Ovary (tissue), 9 donors: ENCODE measurements around the gene PDS5A. TPM values are rescaled to one million over a fixed set of nuclear protein-coding genes. Genes with fewer than 3 reads are reported as not detected.
"Not testable (repeated sequence)": the region's sequence is repeated elsewhere in the genome, so short reads cannot be mapped to it uniquely, and the experiment has no call there.

ENCODE experiments used
- DNase-seq, 5 donors: peaks; one replicate each; pipeline ENCODE4 v3.0.0-alpha.2; 2019 to 2020
- H3K27ac ChIP-seq, 2 donors: fragments of 200-600 bp; one replicate each; pipeline versions ENCODE4 v1.5.1 to v1.8.0; 2019 to 2022
- H3K27me3 ChIP-seq: fragments of 200-600 bp; one replicate; pipeline ENCODE4 v1.8.0; 2022
- H3K36me3 ChIP-seq: fragments of 200-600 bp; sonication (generic); one replicate; pipeline ENCODE4 v1.5.1; 2019
- H3K4me1 ChIP-seq: one replicate; pipeline ENCODE4 v1.8.1; 2013; ENCODE audit warnings: mild to moderate bottlenecking, moderate library complexity; ENCODE audit not compliant: insufficient read depth
- H3K4me3 ChIP-seq: fragments of 200-600 bp; sonication (generic); one replicate; pipeline ENCODE4 v1.5.1; 2017
- H3K9me3 ChIP-seq, 2 donors: fragments of 200-600 bp in 1 of 2; sonication (generic) in 1 of 2; one replicate each; pipeline versions ENCODE4 v1.5.1 to v1.8.1; 2013 to 2019; ENCODE audit warnings: mild to moderate bottlenecking in 1 of 2, moderate library complexity in 1 of 2
- CTCF ChIP-seq, 3 donors: fragments of 450-650 bp in 2 of 3; fragments of 200-600 bp in 1 of 3; IDR thresholded peaks; one replicate each; pipeline versions ENCODE4 v1.5.1 to v1.8.0; 2016 to 2022; ENCODE audit warnings: antibody characterized with exemption in 3 of 3, mild to moderate bottlenecking in 1 of 3
- EP300 ChIP-seq: sonication (generic); formaldehyde crosslinking; IDR thresholded peaks from one replicate; pipeline ENCODE4 v1.6.1; 2017; ENCODE audit warnings: antibody characterized with exemption
- POLR2A ChIP-seq: fragments of 450-650 bp; IDR thresholded peaks from one replicate; pipeline ENCODE4 v1.6.1; 2017; ENCODE audit warnings: antibody characterized with exemption, mild to moderate bottlenecking, moderate library complexity
- WGBS, 3 donors: extraction: QIAGEN DNeasy Blood & Tissue Kit in 1 of 3; methylation state at CpG; one replicate each; pipeline versions ENCODE4 v1.1.5 to v1.1.7; 2013 to 2017; 5-methylcytosine and 5-hydroxymethylcytosine counted together
- intact Hi-C, 4 donors: fragments of 100-400 bp; cut with DNase I; formaldehyde crosslinking; loops; one replicate each; pipeline versions ENCODE4 v1.11.0 to v1.15.1; 2022 to 2023
- polyA plus RNA-seq, 2 donors: library from polyadenylated mRNA; stranded (reverse); fragments of 200-250 nt in 1 of 2; fragments of 350-450 nt in 1 of 2; fragmentation: Illumina TruSeq in 1 of 2; extraction: RNeasy Lipid Tissue Mini Kit (QIAGEN cat#74804) in 1 of 2; gene quantifications; one replicate each; pipeline ENCODE4 v1.2.3, GENCODE V29; 2013 to 2014
- total RNA-seq, 7 donors: library from RNA; depleted of rRNA in 2 of 7; stranded (reverse); fragments of >200 nt in 2 of 7; fragmentation: NEBNext Ultra II Directional in 3 of 7; extraction: Animal tissue kit (Norgen Biotek cat#: 25700) in 3 of 7; gene quantifications; one replicate each; pipeline versions ENCODE4 v1.1.0 to v1.2.4, GENCODE V29; 2016 to 2023
- donor health status: DM: no; HTN: no; CAD: no; lungs with moderate emphysema.
- donor health status: DM: no; HTN: no; CAD: no.
- donor health status: Bipolar disorder and iron deficiency.
- donor health status: DM: yes; HTN: yes; CAD: no.
- donor health status: DM: no; HTN: no; CAD: no.
- donor health status: DM: yes; HTN: yes; CAD: no.

The PDS5A gene
- total and polyA plus RNA-seq, 9 donors: 20.9 to 68.8 (median 60.4) TPM

- H3K9me3 ChIP-seq: no peaks in the 10 kb centered on the region
- no peak overlapping the region for H3K4me3 ChIP-seq
- H3K27ac ChIP-seq: no peak overlapping the region
- no peaks in the 10 kb centered on the region for H3K27me3 ChIP-seq
- peaks cover 5% of the 10 kb centered on the region for H3K4me1 ChIP-seq
- intact Hi-C loops: no loop called here
- TF ChIP-seq CTCF (IDR thresholded peaks at IDR 0.05) (no peak), POLR2A (no peak), EP300 (no peak)
- no peaks in the 10 kb centered on the region for H3K36me3 ChIP-seq
- WGBS, 3 donors: 74 to 84% (median 84%) methylated on average over 2 of the region's 2 CpGs
- DNase-seq: no peak
Observed at GRCh38 chr4:39947963-39948362, 29.7 kb downstream of the PDS5A start.

- WGBS, 3 donors: 29 to 38% (median 35%) methylated on average over 1 of the region's 1 CpG
Observed at GRCh38 chr4:39947417-39947816, 30.3 kb downstream of the PDS5A start.

GRCh38 chr4:39944245-39944644 is 33.5 kb downstream of the PDS5A start:
- H3K4me3 ChIP-seq, H3K4me1 ChIP-seq, H3K36me3 ChIP-seq, intact Hi-C loops, H3K27me3 ChIP-seq, H3K9me3 ChIP-seq, H3K27ac ChIP-seq, DNase-seq: not testable (repeated sequence)
- WGBS, 3 donors: 95 to 96% (median 95%) methylated on average over 10 of the region's 10 CpGs

More at GRCh38 chr4:39947417-39947816, 30.3 kb downstream of the PDS5A start:
- H3K27me3 ChIP-seq: no peaks in the 10 kb centered on the region
- H3K4me3 ChIP-seq: no peak overlapping the region
- no peak overlapping the region for H3K27ac ChIP-seq
- no peak for DNase-seq
- H3K9me3 ChIP-seq: no peaks in the 10 kb centered on the region
- peaks cover 2% of the 10 kb centered on the region for H3K4me1 ChIP-seq
- intact Hi-C loops: no loop called here
- TF ChIP-seq CTCF (IDR thresholded peaks at IDR 0.05) (no peak), POLR2A (no peak), EP300 (no peak)
- no peaks in the 10 kb centered on the region for H3K36me3 ChIP-seq

GRCh38 chr4:39942507-39942906 is 35.2 kb downstream of the PDS5A start:
- no peak overlapping the region for H3K27ac ChIP-seq
- H3K4me1 ChIP-seq: peaks cover 5% of the 10 kb centered on the region
- H3K27me3 ChIP-seq: no peaks in the 10 kb centered on the region
- H3K9me3 ChIP-seq: no peaks in the 10 kb centered on the region
- intact Hi-C loops: no loop called here
- H3K36me3 ChIP-seq: no peaks in the 10 kb centered on the region
- DNase-seq: no peak
- 74 to 81% (median 79%) methylated on average over 9 of the region's 9 CpGs for WGBS, 3 donors
- H3K4me3 ChIP-seq: no peak overlapping the region
- TF ChIP-seq POLR2A (no peak), EP300 (no peak), CTCF (IDR thresholded peaks at IDR 0.05) (no peak)

GRCh38 chr4:39941682-39942217 is 36.0 kb downstream of the PDS5A start:
- intact Hi-C loops: no loop called here
- H3K27ac ChIP-seq: no peak overlapping the region
- peaks cover 5% of the 10 kb centered on the region for H3K4me1 ChIP-seq
- WGBS, 3 donors: 81 to 91% (median 88%) methylated on average over 2 of the region's 2 CpGs
- H3K36me3 ChIP-seq: no peaks in the 10 kb centered on the region
- no peaks in the 10 kb centered on the region for H3K9me3 ChIP-seq
- no peaks in the 10 kb centered on the region for H3K27me3 ChIP-seq
- no peak for TF ChIP-seq POLR2A
- no peak for TF ChIP-seq EP300
- no peak for TF ChIP-seq CTCF (IDR thresholded peaks at IDR 0.05)
- DNase-seq: no peak
- no peak overlapping the region for H3K4me3 ChIP-seq
